Stimulated activated CD8-positive, alpha-beta memory T cell treated with anti-CD3 and anti-CD28 coated beads, Interleukin-15, amount 100 ng/mL, for 4 hours (primary cell): ENCODE results near the gene C1orf116.

Experiments used
- DNase-seq, 2 donors: peaks; one replicate each; pipeline ENCODE4 v3.0.0-alpha.2; 2020; ENCODE audit warnings: low read depth in 2 of 2

Gene C1orf116

GRCh38 chr1:207020065-207020708 is 12.4 kb downstream of the C1orf116 start:
- no peak for DNase-seq

DNA sequence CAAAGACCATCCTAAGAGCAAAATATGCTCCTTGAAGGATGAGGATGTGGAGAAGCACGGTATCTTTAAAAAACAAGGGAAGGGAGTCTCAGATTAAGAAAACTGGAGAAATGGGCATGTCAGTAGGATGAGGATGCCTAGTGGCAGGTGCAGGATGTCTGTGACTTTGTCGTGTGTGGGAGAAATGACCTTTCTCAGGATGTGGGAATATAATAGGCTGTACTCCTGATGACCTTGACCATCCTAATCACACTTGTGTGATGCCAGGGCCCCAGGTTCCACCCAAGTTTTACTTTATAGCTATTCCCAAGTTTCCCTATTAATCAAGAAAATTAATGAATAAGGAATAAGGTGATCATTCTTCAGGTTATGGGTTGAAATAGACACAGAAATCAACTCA is 12.9 kb downstream of the C1orf116 start:
- DNase-seq = no peak

DNA sequence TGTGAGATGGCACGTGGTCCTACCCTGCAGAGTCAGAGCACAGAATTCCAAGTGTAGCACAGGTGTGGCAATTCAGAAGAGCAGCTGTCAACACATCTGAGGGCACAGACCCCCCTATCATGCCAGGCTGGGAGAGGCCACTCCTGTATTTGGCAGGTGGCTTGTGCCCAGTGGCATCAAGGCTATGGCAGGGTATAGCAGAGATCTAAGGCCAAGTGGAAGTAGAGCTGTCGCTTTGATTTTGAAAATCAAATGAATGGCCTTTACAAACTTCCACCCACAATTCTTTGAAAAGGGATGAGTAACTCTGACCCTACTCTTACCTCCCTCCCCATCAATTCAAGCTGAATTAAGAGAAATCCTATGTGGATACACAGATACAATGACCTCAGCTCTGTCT is 13.4 kb downstream of the C1orf116 start:
- no peak for DNase-seq

DNA sequence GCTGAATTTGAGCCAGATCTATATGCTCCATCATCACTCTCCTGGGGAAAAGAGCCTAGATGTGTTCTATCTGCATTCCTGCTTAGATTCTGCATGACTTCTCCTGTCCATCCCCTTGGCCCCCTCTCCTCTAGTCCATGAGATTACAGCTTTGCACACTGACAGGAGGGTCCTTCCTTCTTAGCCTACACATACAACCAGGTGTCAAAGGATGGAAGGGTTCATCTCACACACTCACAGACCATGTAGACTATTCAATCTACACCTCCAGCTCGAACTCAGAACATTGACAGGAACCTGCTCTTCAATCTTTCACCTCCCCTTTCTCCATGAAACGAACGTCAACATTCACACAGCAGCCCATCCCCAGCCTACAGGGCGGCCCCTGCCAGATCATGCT is 13.8 kb downstream of the C1orf116 start:
- no peak for DNase-seq

GRCh38 chr1:207017615-207018559 is 14.7 kb downstream of the C1orf116 start:
- DNase-seq = no peak

DNA sequence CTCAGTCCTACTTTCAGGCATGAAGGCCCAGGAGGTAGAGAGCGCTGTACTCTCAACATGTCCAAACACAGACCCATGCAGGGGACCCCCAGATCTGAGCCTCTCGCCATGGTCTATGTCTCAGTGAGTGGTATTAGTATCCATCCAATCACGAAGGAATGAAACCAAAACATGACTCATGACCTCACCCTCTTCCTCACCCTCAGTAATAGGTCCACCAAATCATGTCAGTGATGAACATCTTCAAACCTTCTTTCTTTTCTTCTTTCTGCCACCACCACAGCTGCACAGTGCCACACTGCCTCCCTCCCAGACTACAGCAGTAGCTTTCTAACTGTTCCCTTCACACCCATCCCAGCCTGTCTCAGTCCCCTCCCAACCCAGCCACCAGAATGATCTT is 16.8 kb downstream of the C1orf116 start:
- no peak for DNase-seq

DNA sequence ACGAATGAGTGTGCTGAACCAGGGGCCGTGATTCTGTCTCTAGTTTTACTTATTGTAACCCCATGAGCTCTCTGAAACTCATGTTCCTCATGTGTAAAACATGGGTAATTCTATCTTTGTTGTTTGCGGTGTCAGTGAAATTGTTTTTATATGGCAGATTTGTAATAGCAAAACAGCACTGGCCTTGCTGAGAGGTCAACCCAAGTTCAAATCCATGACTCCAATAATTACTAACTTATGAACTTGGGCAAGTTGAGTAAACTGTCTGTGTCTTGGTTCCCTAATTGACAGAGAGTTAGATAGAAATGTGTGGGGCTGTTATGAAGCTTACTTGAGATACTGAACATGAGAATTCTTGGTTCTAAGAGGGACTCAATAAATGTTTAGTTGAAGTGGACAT is 17.8 kb downstream of the C1orf116 start:
- DNase-seq = no peak

DNA sequence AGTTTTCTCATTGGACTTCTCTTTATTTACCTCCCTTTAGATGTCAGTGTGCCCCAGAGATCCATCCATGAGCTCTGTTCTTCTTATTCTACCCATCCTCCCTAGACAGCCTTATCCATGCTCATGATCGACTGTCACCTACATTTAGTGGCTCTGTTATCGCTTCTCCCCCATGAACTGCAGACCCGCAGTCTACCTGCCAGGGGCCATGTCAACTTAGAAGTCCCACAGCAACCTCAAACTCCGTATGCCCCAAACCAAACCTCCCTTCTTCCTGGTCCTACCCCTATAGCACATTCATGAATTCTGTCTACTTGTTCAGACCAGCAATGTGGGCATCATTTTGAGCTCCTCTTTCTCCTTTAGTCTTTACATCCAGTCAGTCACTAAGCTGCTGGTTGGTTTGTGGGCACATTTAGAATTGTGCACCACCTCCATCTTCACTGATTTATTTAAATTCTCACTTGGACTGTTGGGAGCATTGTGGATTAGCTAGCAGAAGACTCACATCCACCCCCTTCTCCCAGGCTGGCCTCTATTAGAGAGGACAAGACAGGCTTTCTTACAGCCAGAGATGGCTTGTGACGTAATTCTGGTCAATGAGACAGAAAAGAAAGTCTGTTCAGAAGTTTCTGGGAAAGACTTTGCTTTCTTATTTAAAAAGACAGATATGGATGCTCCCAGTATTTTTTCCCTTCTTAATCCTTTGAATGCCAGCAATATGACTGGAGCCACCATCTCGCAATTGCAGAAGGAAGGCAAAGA is 19.1 kb downstream of the C1orf116 start:
- no peak for DNase-seq

- no peak for DNase-seq
Observed at GRCh38 chr1:207010726-207011125, 21.8 kb downstream of the C1orf116 start.

DNA sequence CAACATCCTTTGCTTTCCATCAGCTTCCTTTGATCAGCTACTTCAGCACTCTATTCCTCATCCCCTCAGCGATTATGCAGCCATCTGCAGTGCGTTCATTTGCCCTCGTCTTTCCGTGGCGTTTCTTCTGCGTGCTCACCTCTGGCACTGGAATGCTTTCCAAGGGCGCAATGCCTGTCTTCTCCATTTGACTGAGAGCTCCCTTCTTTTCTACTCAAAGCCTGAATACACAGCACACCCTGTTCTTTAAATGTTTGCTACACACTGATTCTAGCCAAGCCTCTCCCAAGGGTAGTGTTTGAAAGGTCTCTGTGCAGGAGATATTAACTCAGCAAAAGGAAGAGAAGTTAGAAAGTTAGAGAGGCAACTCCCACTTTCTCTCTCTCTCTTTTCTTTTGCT is 22.6 kb downstream of the C1orf116 start:
- DNase-seq = no peak

DNA sequence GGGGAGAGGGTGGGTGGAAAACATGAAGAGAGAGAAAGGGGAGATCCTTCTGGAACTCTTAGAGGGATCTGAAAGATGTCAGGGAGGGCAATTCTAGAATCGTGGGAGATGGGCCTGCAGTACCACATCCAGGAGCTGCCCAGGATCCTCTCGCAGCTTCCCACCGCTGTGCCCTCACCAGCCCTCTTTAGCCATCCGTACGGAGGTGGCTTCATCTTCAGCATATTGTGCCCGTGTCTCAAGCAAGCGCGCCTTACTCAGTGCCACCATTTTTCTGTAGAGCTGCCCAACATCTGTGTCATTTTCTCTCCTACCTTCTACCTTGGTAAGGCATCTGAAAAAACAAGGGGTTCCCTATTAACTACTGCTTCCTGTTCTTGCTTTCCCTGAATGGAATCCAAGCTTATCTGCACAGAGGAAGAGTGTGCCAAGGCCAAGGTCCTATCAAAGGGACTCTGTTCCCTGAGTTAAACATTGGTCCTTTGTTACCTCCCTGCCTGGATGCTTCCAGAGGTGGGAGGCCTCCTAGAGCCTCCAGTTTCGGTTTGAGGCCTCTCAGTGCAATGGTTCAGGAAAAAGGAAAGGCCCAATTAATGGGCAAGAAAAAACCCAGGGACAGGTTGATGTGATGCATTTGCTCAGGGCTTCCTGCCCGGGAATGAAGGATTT is 23.2 kb downstream of the C1orf116 start:
- no peak for DNase-seq

DNA sequence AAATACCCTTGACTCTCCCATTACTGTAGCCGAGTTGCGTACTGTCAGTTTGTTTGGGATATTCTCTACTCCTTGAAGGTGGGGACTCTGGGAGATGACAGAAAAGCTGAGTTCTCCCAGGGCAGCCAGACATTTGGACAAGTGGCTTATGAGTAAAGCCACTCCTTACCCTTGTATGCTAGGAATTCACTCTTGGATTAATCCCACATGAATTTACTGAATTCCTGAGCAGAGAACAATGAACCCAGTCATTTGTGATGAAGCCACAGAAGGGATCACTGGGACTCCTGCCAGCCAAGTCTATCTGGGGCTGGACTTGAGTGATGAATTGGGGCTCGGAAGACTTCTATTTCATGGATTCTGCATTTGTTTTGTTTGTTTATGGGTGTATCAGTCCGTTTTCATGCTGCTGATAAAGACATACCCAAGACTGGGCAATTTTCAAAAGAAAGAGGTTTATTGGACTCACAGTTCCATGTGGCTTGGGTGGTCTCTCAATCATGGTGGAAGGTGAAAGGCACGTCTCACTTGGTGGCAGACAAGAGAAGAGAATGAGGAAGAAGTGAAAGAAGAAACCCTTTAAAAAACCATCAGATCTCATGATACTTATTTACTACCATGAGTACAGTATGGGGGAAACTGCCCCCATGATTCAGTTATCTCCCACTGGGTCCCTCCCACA is 25.1 kb downstream of the C1orf116 start:
- no peak for DNase-seq

DNA sequence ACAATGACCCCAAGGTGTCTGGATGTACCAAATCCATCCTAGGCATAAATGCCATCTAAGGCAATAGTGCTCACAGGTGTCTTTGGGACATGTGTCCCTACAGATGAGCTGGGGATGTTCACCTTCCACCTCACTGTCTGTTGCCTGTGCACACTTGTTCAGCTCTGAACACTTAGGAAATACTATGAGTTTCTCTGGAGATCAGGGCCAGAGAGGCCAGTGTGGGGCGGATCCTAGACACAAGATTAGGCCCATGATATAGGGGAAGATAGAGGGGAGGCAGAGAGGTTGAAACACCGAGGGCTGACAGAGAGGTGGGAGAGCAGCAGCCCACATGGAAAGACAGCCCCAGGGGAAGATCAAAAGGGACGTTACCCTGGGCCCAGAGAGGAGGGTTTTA is 25.6 kb downstream of the C1orf116 start:
- no peak for DNase-seq

DNA sequence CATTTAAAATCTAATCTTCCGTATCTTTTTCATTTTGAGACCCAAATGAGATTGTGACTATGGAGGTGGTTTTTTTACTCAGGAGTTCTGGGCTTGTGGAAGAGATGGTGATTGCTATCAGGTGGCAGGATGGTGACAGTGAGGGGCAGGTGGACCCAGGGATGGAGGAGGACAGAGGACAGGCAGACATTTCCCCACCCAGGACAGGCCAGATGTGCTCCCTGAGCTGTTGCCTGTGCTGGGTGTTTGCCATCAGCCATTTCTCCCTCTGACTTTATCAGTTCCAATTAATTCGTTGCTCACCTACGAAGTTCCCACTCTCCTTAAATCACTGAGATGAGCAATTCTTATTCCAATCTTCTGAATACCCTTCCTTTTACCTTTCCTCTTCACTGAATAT is 26.5 kb downstream of the C1orf116 start:
- DNase-seq = no peak

DNA sequence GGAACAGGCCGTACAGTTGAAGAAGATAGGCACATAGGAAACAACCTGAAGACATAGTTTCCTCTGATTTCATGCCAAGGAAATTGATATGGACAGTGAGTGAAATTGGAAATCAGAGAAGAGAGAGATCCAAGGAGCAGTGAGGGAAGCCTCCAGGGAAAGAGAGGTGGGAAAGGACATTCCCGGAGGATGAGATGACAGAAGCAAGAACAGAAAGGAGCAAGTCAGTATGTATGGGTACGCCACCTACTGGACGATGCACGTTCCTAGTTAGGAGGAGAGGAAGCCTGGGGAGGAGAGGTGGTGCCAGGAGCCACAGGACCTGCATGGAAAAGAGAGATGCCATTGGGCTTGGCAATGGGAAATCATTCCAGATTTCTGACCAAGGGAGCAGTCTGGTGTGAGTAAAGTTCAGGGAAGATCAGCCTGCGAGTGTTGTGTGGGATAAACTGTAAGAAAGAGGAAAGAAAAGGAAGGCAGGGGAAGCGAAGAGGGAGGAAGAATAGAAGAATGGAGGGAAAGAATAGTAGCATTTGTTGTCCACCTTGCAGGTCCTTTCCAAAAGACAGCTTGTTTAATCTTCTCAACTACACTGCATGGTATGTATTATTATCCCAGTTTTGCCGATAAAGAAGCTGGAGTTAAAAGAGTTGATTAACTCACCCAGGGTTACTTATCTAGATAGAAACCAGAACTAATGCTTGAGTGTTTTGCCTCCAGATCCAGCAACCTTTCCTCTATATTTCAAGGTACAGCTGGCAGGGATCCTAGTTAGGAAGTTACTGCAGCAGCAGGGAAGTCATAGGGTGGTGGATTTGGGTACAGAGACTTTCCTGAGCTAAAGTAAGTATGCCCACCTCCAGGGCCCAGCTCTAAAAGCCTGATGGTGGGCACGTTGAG is 27.4 kb downstream of the C1orf116 start:
- no peak for DNase-seq

GRCh38 chr1:207003210-207003609 is 29.3 kb downstream of the C1orf116 start:
- DNase-seq = no peak

DNA sequence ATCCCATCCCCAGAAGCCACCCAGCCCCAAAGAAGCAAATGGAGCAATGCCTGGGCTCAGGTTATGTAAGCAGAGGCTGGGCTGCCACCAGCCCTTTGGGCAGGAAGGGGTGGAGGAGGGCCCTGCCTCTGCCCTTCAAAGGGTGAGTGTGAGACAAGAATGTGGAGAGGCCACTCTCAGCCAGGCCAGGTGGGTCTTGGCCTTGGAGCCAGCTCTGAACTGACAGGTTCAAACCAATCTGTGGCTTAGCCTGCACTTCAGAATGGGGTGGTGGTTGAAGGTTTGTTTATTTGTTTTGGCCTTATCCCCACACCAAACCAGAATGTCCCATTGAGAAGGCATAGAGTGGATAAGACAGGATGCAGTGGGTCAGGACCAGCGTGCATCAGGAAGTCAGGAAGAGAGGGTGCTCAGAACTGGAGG is 29.8 kb downstream of the C1orf116 start:
- no peak for DNase-seq

GRCh38 chr1:207001492-207002245 is 30.9 kb downstream of the C1orf116 start:
- DNase-seq = no peak

DNA sequence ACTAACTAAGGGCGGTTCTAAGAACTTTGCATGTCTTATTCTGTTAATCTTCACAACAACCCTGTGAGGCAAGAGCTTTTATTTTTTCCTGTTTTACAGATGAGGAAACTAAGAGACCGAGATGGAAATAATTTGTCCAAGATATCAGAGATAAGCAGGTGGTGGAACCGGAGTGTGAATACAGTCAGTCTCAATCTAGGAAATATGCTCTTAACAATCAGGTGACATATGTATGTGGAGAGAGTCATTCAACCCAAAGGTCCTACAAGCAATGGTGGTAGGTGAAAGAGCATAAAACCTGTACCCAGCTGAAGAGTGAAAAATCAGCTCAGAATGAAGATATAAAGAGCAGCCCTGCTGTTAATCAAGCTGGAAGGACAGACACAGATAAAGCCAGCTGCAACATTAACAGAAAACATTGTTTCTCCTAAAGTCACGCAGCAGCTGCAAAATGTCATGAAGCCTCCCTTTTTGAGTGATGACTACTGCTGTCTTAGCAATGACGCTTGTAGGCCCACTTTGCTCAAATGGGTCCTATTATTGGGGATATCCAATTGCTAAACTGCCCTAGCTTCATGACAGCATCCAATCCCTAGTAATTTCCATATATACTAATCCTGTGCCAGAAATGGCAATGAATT is 31.8 kb downstream of the C1orf116 start:
- DNase-seq = no peak
